Measurements from ENCODE around the gene MAML2.

The MAML2 gene

DNA sequence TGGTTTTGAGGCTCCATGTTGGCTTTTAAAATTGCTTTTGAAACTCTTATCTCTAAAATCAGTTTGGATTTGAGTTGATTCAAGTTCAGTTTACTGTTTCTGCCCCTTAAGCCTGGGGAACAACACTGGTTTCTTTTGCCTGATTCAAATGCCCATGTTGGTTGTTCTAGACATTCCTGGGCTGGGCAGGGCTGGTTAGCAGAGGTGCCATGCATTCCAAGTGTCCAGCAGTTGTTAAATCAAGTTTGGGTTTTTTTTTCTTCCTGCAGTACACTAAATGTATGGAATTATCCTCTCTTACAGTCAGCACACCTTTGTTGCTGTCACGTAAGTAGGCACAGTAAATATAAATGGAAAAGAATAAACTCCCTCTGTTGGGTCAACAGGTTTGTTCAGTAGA, 351.9 kb downstream of the MAML2 start:
- H3K27me3 ChIP-seq (ENCODE audit: low read depth), result no peaks in the 10 kb centered on the region
- peaks cover 32% of the 10 kb centered on the region for H3K4me1 ChIP-seq
- H3K4me3 ChIP-seq, result no peak overlapping the region
- no peaks in the 10 kb centered on the region for H3K36me3 ChIP-seq (replicated peaks)
- in situ Hi-C loops (cut with MboI; ENCODE audit: low sequenced_read_pairs), result no loop called here
- H3K9me3 ChIP-seq, result no peaks in the 10 kb centered on the region
- DNase-seq (ENCODE audit: low spot score in 2 of 2), result no peak

DNA sequence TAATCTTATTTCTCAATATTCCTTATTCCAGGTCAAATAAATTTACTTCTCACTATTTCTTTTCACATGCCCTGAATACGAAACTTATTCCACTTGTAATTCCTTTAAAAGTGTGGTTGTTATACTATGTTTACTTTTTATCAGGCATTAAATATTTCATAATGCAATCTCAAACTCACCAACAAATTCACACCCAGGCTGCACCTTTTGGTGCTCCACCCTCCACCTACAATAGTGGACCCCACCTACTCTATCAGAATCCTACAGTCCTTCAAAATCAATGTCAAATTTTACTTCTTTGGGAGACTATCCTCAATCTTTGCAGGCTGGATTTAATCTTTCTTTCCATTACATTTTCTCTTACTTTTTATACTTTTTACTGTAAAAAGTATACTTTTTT, 353.2 kb downstream of the MAML2 start:
- in situ Hi-C loops (cut with MboI; ENCODE audit: low sequenced_read_pairs), result no loop called here
- no peaks in the 10 kb centered on the region for H3K27me3 ChIP-seq (ENCODE audit: low read depth)
- H3K9me3 ChIP-seq, result no peaks in the 10 kb centered on the region
- peaks cover 32% of the 10 kb centered on the region for H3K4me1 ChIP-seq
- no peak for DNase-seq (ENCODE audit: low spot score in 2 of 2)
- H3K4me3 ChIP-seq, result no peak overlapping the region
- H3K36me3 ChIP-seq (replicated peaks), result no peaks in the 10 kb centered on the region

DNA sequence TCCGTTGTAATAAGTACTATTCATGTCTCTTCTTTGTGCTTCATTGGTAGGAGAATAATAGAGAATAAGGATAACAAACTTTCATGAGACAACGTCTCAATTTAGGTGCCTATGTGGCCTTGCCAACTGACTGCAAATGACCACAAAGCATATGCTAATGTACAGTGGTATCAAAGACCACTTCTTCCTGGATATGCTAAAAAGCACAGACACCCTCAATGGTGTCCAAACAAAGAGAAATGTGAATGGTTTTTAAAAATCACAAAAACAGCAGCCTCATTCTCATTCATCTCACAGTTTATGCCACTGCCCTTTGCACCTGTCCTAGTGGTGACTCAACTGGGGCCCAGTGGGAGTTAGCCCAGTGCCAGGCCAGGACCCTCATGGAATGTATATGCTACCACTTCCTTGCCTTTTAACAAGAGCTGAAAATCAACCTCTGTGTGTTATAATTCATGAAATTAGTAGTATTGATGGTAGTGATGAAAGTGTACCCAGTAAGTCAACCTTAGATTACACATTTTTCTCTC, 353.9 kb downstream of the MAML2 start:
- H3K9me3 ChIP-seq, result no peaks in the 10 kb centered on the region
- H3K27me3 ChIP-seq (ENCODE audit: low read depth), result no peaks in the 10 kb centered on the region
- peak; percentile 27 to 44 for DNase-seq (ENCODE audit: low spot score in 2 of 2)
- in situ Hi-C loops (cut with MboI; ENCODE audit: low sequenced_read_pairs), result no loop called here
- H3K4me1 ChIP-seq, result peaks cover 32% of the 10 kb centered on the region
- H3K4me3 ChIP-seq, result no peak overlapping the region
- no peaks in the 10 kb centered on the region for H3K36me3 ChIP-seq (replicated peaks)

GRCh38 chr11:95985174-95985808, 357.7 kb downstream of the MAML2 start:
- no peaks in the 10 kb centered on the region for H3K36me3 ChIP-seq (replicated peaks)
- H3K9me3 ChIP-seq, result no peaks in the 10 kb centered on the region
- no peak overlapping the region for H3K4me3 ChIP-seq
- peaks cover 17% of the 10 kb centered on the region for H3K4me1 ChIP-seq
- DNase-seq (ENCODE audit: low spot score in 2 of 2), result no peak
- in situ Hi-C loops (cut with MboI; ENCODE audit: low sequenced_read_pairs), result no loop called here
- no peaks in the 10 kb centered on the region for H3K27me3 ChIP-seq (ENCODE audit: low read depth)

DNA sequence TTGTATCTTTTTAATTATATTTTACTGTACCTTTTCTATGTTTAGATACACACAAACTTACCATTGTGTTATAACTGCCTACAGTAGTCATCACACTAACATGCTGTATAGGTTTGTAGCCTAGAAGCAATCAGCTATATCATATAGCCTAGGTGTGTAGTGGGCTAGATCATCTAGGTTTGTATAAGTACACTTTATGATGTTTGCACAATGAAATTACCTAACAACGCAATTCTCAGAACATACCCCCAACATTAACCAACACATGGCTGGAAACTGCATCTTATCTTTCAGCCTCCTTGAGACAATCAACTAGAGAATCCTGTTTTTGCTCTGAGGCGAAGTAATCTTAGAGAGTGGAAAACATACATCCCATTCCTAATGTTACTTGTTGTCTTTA, 358.9 kb downstream of the MAML2 start:
- in situ Hi-C loops (cut with MboI; ENCODE audit: low sequenced_read_pairs), result no loop called here
- no peak for DNase-seq (ENCODE audit: low spot score in 2 of 2)
- H3K9me3 ChIP-seq, result no peaks in the 10 kb centered on the region
- H3K27me3 ChIP-seq (ENCODE audit: low read depth), result no peaks in the 10 kb centered on the region
- peaks cover 5% of the 10 kb centered on the region for H3K4me1 ChIP-seq
- H3K36me3 ChIP-seq (replicated peaks), result no peaks in the 10 kb centered on the region
- no peak overlapping the region for H3K4me3 ChIP-seq

GRCh38 chr11:95977534-95978174, 365.3 kb downstream of the MAML2 start:
- Histone ChIP-seq H3K27me3 (ENCODE audit: low read depth) (no peaks in the 10 kb centered on the region), H3K9me3 (no peaks in the 10 kb centered on the region), H3K4me3 (no peak overlapping the region), H3K4me1 (no peaks in the 10 kb centered on the region), H3K36me3 (replicated peaks) (no peaks in the 10 kb centered on the region)
- no peak for DNase-seq (ENCODE audit: low spot score in 2 of 2)
- in situ Hi-C loops (cut with MboI; ENCODE audit: low sequenced_read_pairs), result no loop called here

DNA sequence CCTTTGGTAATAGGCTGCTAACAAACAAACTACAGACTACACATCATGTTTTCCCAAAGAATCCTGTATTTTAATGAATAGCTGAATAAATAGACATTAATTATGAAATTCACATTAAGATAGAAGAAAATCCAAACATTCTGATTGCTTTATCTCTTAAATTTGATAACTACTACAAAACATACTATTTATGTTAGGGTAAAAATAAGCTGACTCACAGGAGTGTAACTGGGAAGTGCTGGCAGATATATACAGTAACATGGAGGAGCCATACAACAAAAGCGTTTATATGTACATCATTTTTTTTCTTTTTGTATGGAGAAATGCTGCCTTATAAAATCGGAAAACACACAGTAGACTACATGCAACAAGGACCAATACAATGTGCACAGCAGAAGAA, 366.4 kb downstream of the MAML2 start:
- Histone ChIP-seq H3K36me3 (replicated peaks) (no peaks in the 10 kb centered on the region), H3K4me3 (no peak overlapping the region), H3K9me3 (no peaks in the 10 kb centered on the region), H3K4me1 (no peaks in the 10 kb centered on the region), H3K27me3 (ENCODE audit: low read depth) (no peaks in the 10 kb centered on the region)
- in situ Hi-C loops (cut with MboI; ENCODE audit: low sequenced_read_pairs), result no loop called here
- DNase-seq (ENCODE audit: low spot score in 2 of 2), result no peak

DNA sequence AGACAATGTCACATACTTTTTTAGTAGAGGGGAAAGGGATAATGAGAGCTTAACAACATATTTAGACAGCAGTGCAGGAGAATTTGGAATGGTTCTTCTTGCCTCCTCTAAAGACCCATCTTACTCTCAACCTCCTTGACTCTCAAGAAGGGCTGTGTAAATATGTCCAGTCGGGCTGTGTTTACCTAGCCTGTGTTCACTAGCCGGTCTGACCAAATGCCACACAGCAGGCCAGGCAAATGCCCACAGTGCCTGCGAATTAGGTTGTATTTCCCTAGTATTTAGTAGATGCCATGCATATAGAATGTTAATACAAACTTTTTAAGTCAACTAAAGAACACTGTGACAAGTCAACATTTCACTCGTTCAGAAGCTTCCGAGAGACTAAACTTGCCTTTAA, 367.7 kb downstream of the MAML2 start:
- Histone ChIP-seq H3K4me1 (no peaks in the 10 kb centered on the region), H3K36me3 (replicated peaks) (no peaks in the 10 kb centered on the region), H3K4me3 (no peak overlapping the region), H3K27me3 (ENCODE audit: low read depth) (no peaks in the 10 kb centered on the region), H3K9me3 (no peaks in the 10 kb centered on the region)
- DNase-seq (ENCODE audit: low spot score in 2 of 2), result no peak
- in situ Hi-C loops (cut with MboI; ENCODE audit: low sequenced_read_pairs), result no loop called here

DNA sequence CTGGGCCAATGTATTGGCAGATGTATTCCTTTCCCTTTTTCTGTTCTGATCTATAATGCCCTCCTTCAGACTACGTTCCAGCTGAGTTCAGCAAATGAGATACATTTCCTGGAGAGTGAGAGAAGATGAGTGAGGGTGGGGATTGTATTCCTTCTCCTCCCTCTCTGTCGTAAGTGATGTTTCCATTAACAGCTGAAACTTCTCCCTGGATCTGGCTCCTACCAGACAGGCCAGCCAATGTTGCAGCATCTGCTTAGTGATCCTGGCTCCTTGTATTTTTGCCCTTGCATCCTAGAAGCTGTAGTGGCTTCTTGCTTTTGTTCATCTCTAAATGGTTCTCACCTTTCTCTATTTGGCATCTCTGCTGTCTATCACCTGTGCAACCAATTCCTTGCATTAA, 370.9 kb downstream of the MAML2 start:
- in situ Hi-C loops (cut with MboI; ENCODE audit: low sequenced_read_pairs), result no loop called here
- DNase-seq (ENCODE audit: low spot score in 2 of 2), result no peak

DNA sequence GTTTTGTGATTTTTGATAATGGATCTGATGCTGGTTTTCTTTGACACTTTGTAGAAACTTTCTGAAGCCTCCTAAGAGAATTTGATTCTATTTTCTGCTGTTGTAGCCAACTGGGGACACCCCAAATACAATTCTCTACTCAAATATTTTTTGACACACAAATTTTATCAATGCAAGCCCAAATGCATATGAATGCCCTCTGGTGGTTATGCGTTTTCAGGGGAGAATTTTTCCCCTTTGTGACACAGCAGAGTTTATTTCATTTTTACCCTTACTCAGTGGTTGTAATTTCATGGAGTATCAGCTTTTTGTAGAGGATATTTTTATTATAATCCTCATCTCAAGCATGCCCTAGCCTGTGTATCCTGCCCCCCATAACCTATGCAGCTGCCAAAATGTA, 374.4 kb downstream of the MAML2 start:
- in situ Hi-C loops (cut with MboI; ENCODE audit: low sequenced_read_pairs), result no loop called here
- DNase-seq (ENCODE audit: low spot score in 2 of 2), result no peak
- H3K27me3 ChIP-seq (ENCODE audit: low read depth), result no peaks in the 10 kb centered on the region
- no peaks in the 10 kb centered on the region for H3K36me3 ChIP-seq (replicated peaks)
- H3K4me1 ChIP-seq, result no peaks in the 10 kb centered on the region
- no peak overlapping the region for H3K4me3 ChIP-seq
- H3K9me3 ChIP-seq, result no peaks in the 10 kb centered on the region

More for the DNA sequence above, 370.9 kb downstream of the MAML2 start:
- Histone ChIP-seq H3K9me3 (no peaks in the 10 kb centered on the region), H3K4me3 (no peak overlapping the region), H3K4me1 (no peaks in the 10 kb centered on the region), H3K27me3 (ENCODE audit: low read depth) (no peaks in the 10 kb centered on the region), H3K36me3 (replicated peaks) (no peaks in the 10 kb centered on the region)

DNA sequence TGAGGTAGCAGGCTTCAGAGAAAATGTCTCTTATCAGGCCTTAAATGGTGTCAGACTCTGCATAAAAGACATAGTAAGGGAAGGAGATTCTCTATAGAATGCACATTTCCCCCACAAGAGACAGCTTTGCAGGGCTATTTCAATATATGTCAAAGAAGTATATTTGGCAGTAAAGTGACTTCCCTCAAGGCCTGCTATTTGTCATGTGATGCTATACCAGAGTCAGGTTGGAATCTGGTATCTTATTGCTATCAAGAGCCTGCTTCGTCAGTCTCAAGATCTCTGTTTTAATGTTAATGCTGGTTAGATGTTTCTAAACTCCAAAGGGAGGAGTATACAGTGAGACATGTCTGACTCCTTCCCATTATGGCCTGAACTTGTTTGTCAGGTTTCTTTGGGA, 378.7 kb downstream of the MAML2 start:
- in situ Hi-C loops (cut with MboI; ENCODE audit: low sequenced_read_pairs), result no loop called here
- no peak for DNase-seq (ENCODE audit: low spot score in 2 of 2)

GRCh38 chr11:95961758-95962157, 381.2 kb downstream of the MAML2 start:
- H3K27me3 ChIP-seq (ENCODE audit: low read depth), result peaks cover 7% of the 10 kb centered on the region; the same call in 1 of the 2 replicates
- peaks cover 10% of the 10 kb centered on the region for H3K4me1 ChIP-seq
- DNase-seq (ENCODE audit: low spot score in 2 of 2), result peak in 1 of 2 experiments; percentile 9
- H3K9me3 ChIP-seq, result no peaks in the 10 kb centered on the region
- no peak overlapping the region for H3K4me3 ChIP-seq
- in situ Hi-C loops (cut with MboI; ENCODE audit: low sequenced_read_pairs), result no loop called here
- no peaks in the 10 kb centered on the region for H3K36me3 ChIP-seq (replicated peaks)

More for the DNA sequence above, 378.7 kb downstream of the MAML2 start:
- no peaks in the 10 kb centered on the region for H3K36me3 ChIP-seq (replicated peaks)
- peaks cover 10% of the 10 kb centered on the region for H3K4me1 ChIP-seq
- H3K27me3 ChIP-seq (ENCODE audit: low read depth), result peaks cover 7% of the 10 kb centered on the region; the same call in 1 of the 2 replicates
- no peaks in the 10 kb centered on the region for H3K9me3 ChIP-seq
- H3K4me3 ChIP-seq, result no peak overlapping the region

- H3K4me1 ChIP-seq, result no peaks in the 10 kb centered on the region
- H3K27me3 ChIP-seq (ENCODE audit: low read depth), result no peaks in the 10 kb centered on the region
- no peak overlapping the region for H3K4me3 ChIP-seq
- DNase-seq (ENCODE audit: low spot score in 2 of 2), result no peak
- in situ Hi-C loops (cut with MboI; ENCODE audit: low sequenced_read_pairs), result no loop called here
- no peaks in the 10 kb centered on the region for H3K36me3 ChIP-seq (replicated peaks)
- H3K9me3 ChIP-seq, result no peaks in the 10 kb centered on the region; the same call in 1 of the 2 replicates
Measured at GRCh38 chr11:95950905-95951304, 392.1 kb downstream of the MAML2 start.

DNA sequence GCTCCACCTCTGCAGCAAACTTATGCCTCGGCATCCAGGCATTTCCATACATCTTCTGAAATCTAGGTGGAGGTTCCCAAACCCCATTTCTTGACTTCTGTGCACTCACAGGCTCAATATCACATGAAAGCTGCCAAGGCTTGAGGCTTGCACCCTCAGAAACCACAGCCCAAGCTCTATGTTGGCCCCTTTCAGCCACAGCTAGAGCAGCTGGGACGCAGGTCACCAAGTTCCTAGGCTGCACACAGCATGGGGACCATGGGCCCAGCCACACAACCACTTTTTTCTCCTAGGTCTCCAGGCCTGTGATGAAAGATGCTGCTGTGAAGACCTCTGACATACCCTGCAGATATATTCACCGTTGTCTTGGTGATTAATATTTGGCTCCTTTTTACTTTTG, 394.4 kb downstream of the MAML2 start:
- DNase-seq (ENCODE audit: low spot score in 2 of 2), result no peak
- no peak overlapping the region for H3K4me3 ChIP-seq
- H3K4me1 ChIP-seq, result no peaks in the 10 kb centered on the region
- H3K36me3 ChIP-seq (replicated peaks), result no peaks in the 10 kb centered on the region
- no peaks in the 10 kb centered on the region for H3K27me3 ChIP-seq (ENCODE audit: low read depth)
- in situ Hi-C loops (cut with MboI; ENCODE audit: low sequenced_read_pairs), result no loop called here
- peaks cover 7% of the 10 kb centered on the region for H3K9me3 ChIP-seq
